Retinal pigment epithelial cell (primary cell): ENCODE data around the gene HSPB2.

Source experiments
- DNase-seq: peaks from one replicate; pipeline ENCODE4 v3.0.0-alpha.2; 2010; ENCODE audit warnings: low read depth
- H3K4me3 ChIP-seq: 2 replicates; pipeline ENCODE4 v1.5.1; 2011; ENCODE audit warnings: mild to moderate bottlenecking, low read length, control low read depth, moderate library complexity
- TF ChIP-seq, protein P1 (sequence below): conservative IDR thresholded peaks from 2 replicates; pipeline ENCODE4 v1.5.1; 2011; ENCODE audit warnings: low read depth, low read length, control low read depth, inconsistent platforms

Gene HSPB2, protein sequence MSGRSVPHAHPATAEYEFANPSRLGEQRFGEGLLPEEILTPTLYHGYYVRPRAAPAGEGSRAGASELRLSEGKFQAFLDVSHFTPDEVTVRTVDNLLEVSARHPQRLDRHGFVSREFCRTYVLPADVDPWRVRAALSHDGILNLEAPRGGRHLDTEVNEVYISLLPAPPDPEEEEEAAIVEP

DNA sequence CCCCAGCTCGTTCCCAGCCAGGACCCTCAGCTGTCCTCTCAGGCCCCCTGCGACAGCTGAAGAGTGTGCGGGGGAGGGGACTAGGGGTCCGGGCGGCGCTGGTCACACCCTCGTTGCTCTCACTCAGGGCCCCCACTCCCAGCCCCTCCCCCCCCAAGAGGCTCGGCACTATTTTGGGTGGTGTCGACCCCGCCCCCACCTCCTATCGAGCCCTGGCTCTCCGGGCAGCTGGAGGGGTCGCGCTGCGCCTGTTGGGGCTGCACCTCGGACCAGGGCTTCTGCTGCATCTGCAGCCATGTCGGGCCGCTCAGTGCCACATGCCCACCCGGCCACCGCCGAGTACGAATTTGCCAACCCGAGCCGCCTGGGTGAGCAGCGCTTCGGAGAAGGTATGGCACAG is at the start of gene HSPB2:
HSPB2 (plus strand) TSS at position 200 of the 400 bp plus-strand sequence; CDS start at position 296, 96 bp downstream.
- TF ChIP-seq, protein P1, sequence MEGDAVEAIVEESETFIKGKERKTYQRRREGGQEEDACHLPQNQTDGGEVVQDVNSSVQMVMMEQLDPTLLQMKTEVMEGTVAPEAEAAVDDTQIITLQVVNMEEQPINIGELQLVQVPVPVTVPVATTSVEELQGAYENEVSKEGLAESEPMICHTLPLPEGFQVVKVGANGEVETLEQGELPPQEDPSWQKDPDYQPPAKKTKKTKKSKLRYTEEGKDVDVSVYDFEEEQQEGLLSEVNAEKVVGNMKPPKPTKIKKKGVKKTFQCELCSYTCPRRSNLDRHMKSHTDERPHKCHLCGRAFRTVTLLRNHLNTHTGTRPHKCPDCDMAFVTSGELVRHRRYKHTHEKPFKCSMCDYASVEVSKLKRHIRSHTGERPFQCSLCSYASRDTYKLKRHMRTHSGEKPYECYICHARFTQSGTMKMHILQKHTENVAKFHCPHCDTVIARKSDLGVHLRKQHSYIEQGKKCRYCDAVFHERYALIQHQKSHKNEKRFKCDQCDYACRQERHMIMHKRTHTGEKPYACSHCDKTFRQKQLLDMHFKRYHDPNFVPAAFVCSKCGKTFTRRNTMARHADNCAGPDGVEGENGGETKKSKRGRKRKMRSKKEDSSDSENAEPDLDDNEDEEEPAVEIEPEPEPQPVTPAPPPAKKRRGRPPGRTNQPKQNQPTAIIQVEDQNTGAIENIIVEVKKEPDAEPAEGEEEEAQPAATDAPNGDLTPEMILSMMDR: no peak
- DNase-seq: no peak
- peak within 1 kb of the TSS; percentile 41 for H3K4me3 ChIP-seq

DNA sequence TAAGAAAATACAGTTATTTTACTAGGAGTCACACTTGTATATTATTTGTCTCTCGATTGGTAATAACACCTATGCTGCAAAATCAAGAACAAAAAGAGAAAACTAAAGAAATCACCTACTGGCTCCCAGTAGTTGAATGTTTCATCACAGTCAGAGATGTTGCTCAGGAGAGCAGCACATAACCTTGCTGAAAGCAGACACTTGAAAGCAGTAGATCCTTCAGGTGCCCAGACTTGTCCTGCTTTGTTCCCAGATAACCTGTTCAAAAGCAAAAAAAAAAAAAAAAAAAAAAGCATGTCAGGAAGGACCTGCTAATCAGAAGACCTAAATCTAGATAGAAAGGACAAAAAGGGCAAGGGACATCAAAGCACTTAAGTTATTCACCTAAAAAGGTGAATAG is 42.4 kb upstream of the HSPB2 start:
- TF ChIP-seq, protein P1: no peak
- H3K4me3 ChIP-seq: no peak overlapping the region
- no peak for DNase-seq

DNA sequence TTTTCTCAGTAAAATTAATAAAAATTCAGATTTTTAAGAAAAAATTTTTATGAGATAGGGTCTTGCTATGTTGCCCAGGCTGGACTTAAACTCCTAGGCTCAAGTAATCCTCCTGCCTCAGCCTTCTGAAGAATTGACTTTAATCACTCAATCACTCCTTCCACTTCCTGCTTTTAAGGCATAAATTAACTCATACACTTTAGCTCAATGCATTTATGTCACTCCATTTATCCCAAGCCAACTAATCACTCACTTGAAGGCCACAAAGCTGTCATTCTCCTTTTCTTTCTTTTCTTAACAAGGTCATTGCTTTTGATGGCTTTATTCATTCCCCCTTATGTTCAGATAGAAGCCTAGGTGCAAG is 42.0 kb upstream of the HSPB2 start:
- DNase-seq: no peak
- H3K4me3 ChIP-seq: peak overlapping the region; percentile 85
- TF ChIP-seq, protein P1: no peak

DNA sequence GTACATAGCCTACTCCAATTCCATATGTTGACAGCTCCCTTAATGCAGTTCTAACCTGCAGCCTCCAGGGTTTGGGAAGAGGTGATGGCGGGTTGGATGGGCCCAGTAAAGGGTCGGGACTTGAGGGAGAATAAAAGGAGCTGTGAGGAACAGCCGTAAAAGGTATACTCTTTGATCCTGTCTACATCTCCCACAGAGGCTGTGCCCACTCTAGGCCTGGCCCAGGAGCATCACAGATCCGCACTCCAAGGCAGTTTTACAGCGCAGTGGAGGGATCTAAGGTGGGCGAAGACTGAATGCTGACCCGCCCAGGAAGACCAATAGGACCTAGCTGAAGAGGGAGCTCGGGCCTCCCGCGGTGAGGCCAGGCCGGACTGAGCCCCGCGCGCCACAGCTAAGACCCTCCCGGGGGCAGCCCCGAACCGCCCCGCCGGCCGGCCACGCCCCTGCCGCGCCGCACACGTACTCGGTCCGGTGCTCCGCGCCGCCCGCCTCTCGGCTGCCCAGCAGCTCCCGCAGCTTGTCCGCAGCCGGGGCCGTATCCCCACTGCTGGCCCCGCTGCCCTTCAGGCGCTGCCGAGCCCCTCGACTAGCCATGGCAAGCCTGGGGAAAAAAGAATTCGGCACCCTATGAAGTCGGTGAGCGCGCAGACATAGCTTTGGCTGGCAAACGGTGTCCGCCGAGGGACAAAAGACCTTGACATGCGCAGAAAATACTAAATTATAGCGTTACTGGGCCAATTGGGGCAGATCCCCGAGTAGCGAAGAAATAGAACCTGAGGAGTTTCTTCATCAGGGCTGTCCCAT is 41.4 kb upstream of the HSPB2 start, which contains the start of gene ALG9:
ALG9 (minus strand) TSS at position 696 of the 807 bp plus-strand sequence; CDS start at position 597, 99 bp downstream.
- TF ChIP-seq, protein P1: peak; percentile 38
- DNase-seq: peak; percentile 53
- H3K4me3 ChIP-seq: peak within 1 kb of the TSS; percentile 85

DNA sequence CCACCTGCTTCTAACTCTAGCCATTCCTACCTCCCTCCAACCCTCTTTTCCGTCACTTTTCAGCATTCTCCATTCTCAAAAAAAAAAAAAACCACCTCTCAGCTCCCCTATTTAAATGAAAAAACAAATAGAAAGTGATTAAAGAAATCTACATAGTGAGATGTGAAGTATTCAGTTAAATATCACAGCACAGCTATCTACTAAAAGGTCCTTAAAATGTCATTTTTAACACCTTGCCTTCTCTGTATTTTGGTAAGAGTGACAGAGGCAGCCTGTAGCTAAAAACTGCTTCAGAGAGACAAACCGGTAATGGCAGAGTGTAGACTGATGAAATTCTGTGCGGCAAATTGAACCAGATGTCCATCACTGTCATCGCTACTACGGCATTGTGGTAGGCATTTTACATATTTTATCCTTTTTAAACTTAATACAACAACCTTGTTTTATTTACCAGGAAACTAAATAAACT is 40.8 kb upstream of the HSPB2 start:
- no peak for DNase-seq
- TF ChIP-seq, protein P1: no peak
- peak overlapping the region; percentile 85 for H3K4me3 ChIP-seq

DNA sequence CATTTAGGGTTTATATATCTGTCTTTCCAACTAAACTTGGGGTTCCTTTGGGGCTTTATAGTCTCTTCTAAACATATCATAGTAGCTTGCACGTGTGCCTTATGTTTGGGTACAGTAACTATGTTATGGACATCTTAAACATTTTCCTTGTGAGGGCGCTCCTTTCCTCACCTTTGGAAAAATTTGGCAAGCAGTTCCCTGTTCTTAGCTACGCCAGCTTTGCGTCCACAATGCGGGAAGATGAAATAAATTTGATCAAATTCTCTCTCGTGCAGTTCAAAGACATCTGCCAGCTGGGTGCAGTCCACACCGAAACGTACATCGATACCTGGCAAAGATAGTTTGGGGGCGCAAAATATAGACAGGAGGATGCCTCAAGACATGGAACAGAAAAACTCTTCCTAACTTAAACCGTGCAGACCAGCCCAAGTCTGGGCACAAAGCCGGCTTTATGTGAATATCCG is 34.1 kb upstream of the HSPB2 start:
- TF ChIP-seq, protein P1: no peak
- no peak for DNase-seq

More for the DNA sequence above, 34.1 kb upstream of the HSPB2 start:
- peak overlapping the region; percentile 86 for H3K4me3 ChIP-seq
